Esophagus squamous epithelium (tissue), 5 donors: ENCODE data around the gene TNS1. TPM values are rescaled to one million over a fixed set of nuclear protein-coding genes. Genes with fewer than 3 reads are reported as not detected.

Experiments
- DNase-seq: peaks from one replicate; lab custom pipeline; 2025; lab: John Stamatoyannopoulos, UW
- H3K27ac ChIP-seq, 4 donors: fragments of 200-600 bp; sonication (generic); one replicate each; pipeline ENCODE4 v1.5.1; 2016 to 2019; ENCODE audit warnings: mild to moderate bottlenecking in 1 of 4
- H3K27me3 ChIP-seq, 4 donors: fragments of 200-600 bp; sonication (generic); 1 replicate in 3 of 4; 2 replicates in 1 of 4; pipeline versions ENCODE4 v1.5.1 to v1.6.0; 2017 to 2021; ENCODE audit warnings: antibody characterized with exemption in 1 of 4
- H3K36me3 ChIP-seq, 3 donors: fragments of 200-600 bp; sonication (generic); one replicate each; pipeline ENCODE4 v1.5.1; 2016 to 2019
- H3K4me1 ChIP-seq, 3 donors: fragments of 200-600 bp; sonication (generic); one replicate each; pipeline ENCODE4 v1.5.1; 2017 to 2019
- H3K4me3 ChIP-seq, 4 donors: fragments of 200-600 bp; sonication (generic); 1 replicate in 3 of 4; 2 replicates in 1 of 4; pipeline ENCODE4 v1.5.1; 2016 to 2019; ENCODE audit warnings: mild to moderate bottlenecking in 2 of 4, moderate library complexity in 1 of 4
- H3K9me3 ChIP-seq, 3 donors: fragments of 200-600 bp; sonication (generic); one replicate each; pipeline ENCODE4 v1.5.1; 2016 to 2019
- CTCF ChIP-seq, 6 experiments: fragments of 450-650 bp in 4 of 6; fragments of 200-600 bp in 2 of 6; sonication (generic) in 2 of 6; IDR thresholded peaks; one replicate each; pipeline ENCODE4 v1.5.1; 2016 to 2019; ENCODE audit warnings: antibody characterized with exemption in 6 of 6, mild to moderate bottlenecking in 4 of 6, moderate library complexity in 4 of 6
- POLR2A ChIP-seq, 4 donors: fragments of 450-650 bp; IDR thresholded peaks; one replicate each; pipeline ENCODE4 v1.6.1; 2017; ENCODE audit warnings: antibody characterized with exemption in 4 of 4, mild to moderate bottlenecking in 4 of 4, moderate library complexity in 3 of 4
- WGBS, 2 donors: methylation state at CpG; one replicate each; pipeline ENCODE4 v1.1.5; 2018; 5-methylcytosine and 5-hydroxymethylcytosine counted together
- intact Hi-C: fragments of 100-400 bp; cut with DNase I; formaldehyde crosslinking; loops from one replicate; pipeline ENCODE4 v1.15.0; 2022
- total RNA-seq, 4 donors: library from RNA; depleted of rRNA; stranded (reverse); fragments of >200 nt; gene quantifications; one replicate each; pipeline ENCODE4 v1.1.0, GENCODE V29; 2016
- donor health status: DM: yes; HTN: yes; CAD: no.

Gene TNS1
- total RNA-seq, 4 donors from 2014 or later, result 34.7 to 201 (median 59.2) TPM

GRCh38 chr2:218023636-218024035 is 20.8 kb upstream of the TNS1 start:
- intact Hi-C loops, result no loop called here
- TF ChIP-seq CTCF (IDR thresholded peaks at IDR 0.05) (no peak), POLR2A (IDR thresholded peaks at IDR 0.05) (no peak)
- Histone ChIP-seq H3K4me1 (peaks cover 19 to 64% (median 27%) of the 10 kb centered on the region in 3 donors), H3K9me3 (no peaks in the 10 kb centered on the region), H3K36me3 (no peaks in the 10 kb centered on the region), H3K27me3 (no peaks in the 10 kb centered on the region), H3K4me3 (no peak overlapping the region), H3K27ac (no peak overlapping the region)
- no peak for DNase-seq
- WGBS, 2 donors, result 37 to 54% methylated on average over 3 of the region's 3 CpGs

- H3K27ac ChIP-seq, result no peak overlapping the region
- no peaks in the 10 kb centered on the region for H3K9me3 ChIP-seq
- H3K4me3 ChIP-seq, result no peak overlapping the region
- H3K27me3 ChIP-seq, result no peaks in the 10 kb centered on the region
- 78 to 86% methylated on average over 4 to 7 of the region's 7 CpGs for WGBS, 2 donors
- intact Hi-C loops, result no loop called here
- H3K4me1 ChIP-seq, result peaks cover 19 to 64% (median 23%) of the 10 kb centered on the region in 3 donors
- no peak for DNase-seq
- TF ChIP-seq CTCF (IDR thresholded peaks at IDR 0.05) (no peak), POLR2A (IDR thresholded peaks at IDR 0.05) (no peak)
- no peaks in the 10 kb centered on the region for H3K36me3 ChIP-seq
Observed at GRCh38 chr2:218022851-218023530, 20.2 kb upstream of the TNS1 start.

GRCh38 chr2:218022131-218022850 is 19.5 kb upstream of the TNS1 start:
- H3K27ac ChIP-seq, result no peak overlapping the region
- no peaks in the 10 kb centered on the region for H3K36me3 ChIP-seq
- DNase-seq, result no peak
- H3K4me1 ChIP-seq, result peaks cover 22 to 64% (median 26%) of the 10 kb centered on the region in 3 donors
- H3K9me3 ChIP-seq, result no peaks in the 10 kb centered on the region
- intact Hi-C loops, result no loop called here
- WGBS, 2 donors, result 84 to 87% methylated on average over 3 to 5 of the region's 10 CpGs
- H3K4me3 ChIP-seq, result no peak overlapping the region
- TF ChIP-seq CTCF (IDR thresholded peaks at IDR 0.05) (no peak), POLR2A (IDR thresholded peaks at IDR 0.05) (no peak)
- no peaks in the 10 kb centered on the region for H3K27me3 ChIP-seq

GRCh38 chr2:218021536-218022071 is 18.8 kb upstream of the TNS1 start:
- intact Hi-C loops, result no loop called here
- peaks cover 21 to 64% (median 28%) of the 10 kb centered on the region in 3 donors for H3K4me1 ChIP-seq
- no peaks in the 10 kb centered on the region for H3K27me3 ChIP-seq
- WGBS, 2 donors, result 72 to 76% methylated on average over 6 to 7 of the region's 12 CpGs
- no peak overlapping the region for H3K4me3 ChIP-seq
- H3K9me3 ChIP-seq, result no peaks in the 10 kb centered on the region
- no peak overlapping the region for H3K27ac ChIP-seq
- no peaks in the 10 kb centered on the region for H3K36me3 ChIP-seq
- DNase-seq, result no peak
- TF ChIP-seq CTCF (IDR thresholded peaks at IDR 0.05) (no peak), POLR2A (IDR thresholded peaks at IDR 0.05) (no peak)
